GM12874 (cell line): Measurements from ENCODE around the gene TUBD1.

Source experiments
- TF ChIP-seq, protein P1 (sequence below): IDR thresholded peaks from 2 replicates; pipeline ENCODE4 v1.5.1; 2011; ENCODE audit warnings: low read depth, mild to moderate bottlenecking, control low read depth, low read length, moderate library complexity; ENCODE audit not compliant: insufficient read depth

Gene TUBD1

GRCh38 chr17:59840329-59841090, 52.2 kb downstream of the TUBD1 start:
- TF ChIP-seq, protein P1, sequence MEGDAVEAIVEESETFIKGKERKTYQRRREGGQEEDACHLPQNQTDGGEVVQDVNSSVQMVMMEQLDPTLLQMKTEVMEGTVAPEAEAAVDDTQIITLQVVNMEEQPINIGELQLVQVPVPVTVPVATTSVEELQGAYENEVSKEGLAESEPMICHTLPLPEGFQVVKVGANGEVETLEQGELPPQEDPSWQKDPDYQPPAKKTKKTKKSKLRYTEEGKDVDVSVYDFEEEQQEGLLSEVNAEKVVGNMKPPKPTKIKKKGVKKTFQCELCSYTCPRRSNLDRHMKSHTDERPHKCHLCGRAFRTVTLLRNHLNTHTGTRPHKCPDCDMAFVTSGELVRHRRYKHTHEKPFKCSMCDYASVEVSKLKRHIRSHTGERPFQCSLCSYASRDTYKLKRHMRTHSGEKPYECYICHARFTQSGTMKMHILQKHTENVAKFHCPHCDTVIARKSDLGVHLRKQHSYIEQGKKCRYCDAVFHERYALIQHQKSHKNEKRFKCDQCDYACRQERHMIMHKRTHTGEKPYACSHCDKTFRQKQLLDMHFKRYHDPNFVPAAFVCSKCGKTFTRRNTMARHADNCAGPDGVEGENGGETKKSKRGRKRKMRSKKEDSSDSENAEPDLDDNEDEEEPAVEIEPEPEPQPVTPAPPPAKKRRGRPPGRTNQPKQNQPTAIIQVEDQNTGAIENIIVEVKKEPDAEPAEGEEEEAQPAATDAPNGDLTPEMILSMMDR = no peak

- TF ChIP-seq, protein P1 = no peak
Measured at GRCh38 chr17:59839651-59840328, 53.0 kb downstream of the TUBD1 start.

GRCh38 chr17:59838052-59838916, 54.5 kb downstream of the TUBD1 start:
- TF ChIP-seq, protein P1 = no peak

- TF ChIP-seq, protein P1 = no peak
Measured at GRCh38 chr17:59837308-59838051, 55.3 kb downstream of the TUBD1 start.

- TF ChIP-seq, protein P1 = no peak
Measured at GRCh38 chr17:59832883-59833379, 59.8 kb downstream of the TUBD1 start.

DNA sequence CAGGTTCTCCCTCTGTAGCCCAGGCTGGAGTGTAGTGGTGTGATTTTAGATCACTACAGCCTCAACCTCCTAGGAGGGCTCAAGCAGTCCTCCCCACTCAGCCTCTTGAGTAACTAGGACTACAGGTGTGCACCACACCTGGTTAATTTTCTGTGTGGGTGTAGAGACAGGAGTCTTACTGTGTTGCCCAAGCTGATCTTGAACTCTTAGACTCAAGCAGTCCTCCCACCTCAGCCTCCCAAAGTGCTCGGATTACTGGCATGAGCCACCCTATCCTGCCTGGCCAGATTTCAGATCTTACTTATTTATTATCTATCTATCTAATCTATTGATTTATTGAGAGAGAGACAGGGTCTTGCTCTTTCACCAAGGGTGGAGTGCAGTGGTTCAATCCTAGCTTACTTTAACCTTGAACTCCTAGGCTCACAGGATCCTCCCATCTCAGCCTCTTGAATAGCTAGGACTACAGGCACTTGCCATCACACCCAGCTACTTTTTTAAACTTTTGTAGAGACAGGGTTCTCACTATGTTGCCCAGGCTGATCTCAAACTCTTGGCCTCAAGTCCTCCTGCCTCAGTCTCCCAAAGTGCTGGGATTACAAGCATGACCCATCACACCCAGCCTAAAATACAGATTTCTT, 61.8 kb downstream of the TUBD1 start:
- TF ChIP-seq, protein P1 = no peak
